NCI-H748 (cell line): Measurements from ENCODE around the gene ATG7.
"Not testable (repeated sequence)": the region's sequence is repeated elsewhere in the genome, so short reads cannot be mapped to it uniquely, and the experiment has no call there.

Experiments used
- DNase-seq: peaks from one replicate; lab custom pipeline; 2025; ENCODE audit not compliant: unreplicated experiment; lab: John Stamatoyannopoulos, UW

ATG7 gene

DNA sequence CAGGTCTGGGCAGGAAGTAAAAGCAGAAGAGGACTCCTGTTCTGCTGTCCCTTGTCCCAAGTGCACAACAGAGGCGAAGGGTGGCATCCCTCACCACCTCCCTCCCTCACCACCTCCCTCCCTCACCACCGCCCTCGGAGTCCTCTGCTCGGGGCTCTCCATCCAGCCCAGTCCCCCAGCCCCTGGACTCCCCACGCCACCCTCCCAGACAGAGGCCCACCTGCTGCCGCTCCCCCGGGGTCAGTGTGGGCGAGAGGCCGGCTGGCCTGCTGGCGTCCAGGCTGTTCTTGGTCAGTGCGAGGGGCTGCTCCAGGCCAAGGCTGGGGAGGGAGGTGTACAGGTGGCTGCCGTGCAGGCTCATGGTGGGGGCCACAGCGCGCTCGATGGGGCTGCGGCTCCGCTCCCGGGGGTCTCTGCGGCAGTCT lies 292.4 kb downstream of the ATG7 start:
- no peak for DNase-seq

- no peak for DNase-seq
These were observed 292.9 kb downstream of the ATG7 start for GRCh38 chr3:11565072-11565471.

DNA sequence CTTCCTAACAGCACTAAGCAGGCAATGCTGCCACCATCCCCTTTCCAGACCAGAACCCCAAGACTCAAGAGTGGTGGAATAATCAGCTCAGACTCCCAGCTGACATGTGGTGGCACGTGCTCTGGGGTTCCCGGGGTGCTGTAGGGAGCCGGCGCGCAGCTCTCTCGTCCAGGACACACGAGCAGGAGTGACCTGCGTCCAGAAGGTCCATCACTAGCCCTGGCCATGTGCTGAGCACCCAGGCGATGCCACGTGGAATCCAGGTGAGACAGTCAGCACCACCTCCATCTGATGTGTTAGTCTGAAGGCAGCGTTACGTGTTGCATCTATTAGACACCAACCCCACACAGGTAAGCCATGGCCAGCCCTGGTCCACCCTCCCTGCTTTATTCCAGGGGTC lies 293.3 kb downstream of the ATG7 start:
- no peak for DNase-seq

DNA sequence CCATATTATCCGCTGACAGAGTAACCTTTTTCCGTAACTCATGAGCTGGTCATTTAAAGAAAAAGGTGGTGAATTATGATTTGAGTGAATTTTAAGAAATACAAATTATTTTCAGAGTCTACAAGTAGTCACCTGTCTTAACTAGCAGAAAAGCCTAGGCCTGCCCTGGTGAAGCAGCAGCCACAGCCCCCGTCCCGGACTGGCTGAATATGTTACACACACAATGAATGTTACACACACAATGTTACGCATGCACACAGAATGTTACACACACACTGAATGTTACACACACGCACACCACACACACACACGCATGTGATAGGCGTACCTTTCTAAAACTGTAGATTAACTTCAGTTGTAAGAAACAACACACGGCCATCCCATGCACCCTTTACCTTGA lies 293.7 kb downstream of the ATG7 start:
- DNase-seq, result no peak

DNA sequence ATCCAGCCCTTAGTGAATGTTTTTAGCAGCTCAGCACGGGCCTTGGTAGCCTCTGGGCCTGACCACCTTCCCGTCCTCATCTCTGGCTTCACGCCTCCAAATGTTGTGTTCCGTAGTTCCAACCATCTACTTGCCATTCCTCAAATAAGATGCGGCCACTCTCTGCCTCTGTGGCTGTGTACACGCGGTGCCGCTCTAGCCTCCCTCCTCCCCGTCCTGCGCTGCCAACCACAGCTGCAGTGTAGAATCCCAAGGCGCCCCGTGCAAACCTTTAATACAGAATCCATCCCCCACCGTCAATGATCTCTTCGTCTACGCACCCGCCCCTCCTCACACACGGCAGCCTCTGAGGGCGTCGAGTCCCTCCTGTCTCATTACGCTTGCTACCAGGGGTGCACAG lies 294.3 kb downstream of the ATG7 start:
- no peak for DNase-seq

DNA sequence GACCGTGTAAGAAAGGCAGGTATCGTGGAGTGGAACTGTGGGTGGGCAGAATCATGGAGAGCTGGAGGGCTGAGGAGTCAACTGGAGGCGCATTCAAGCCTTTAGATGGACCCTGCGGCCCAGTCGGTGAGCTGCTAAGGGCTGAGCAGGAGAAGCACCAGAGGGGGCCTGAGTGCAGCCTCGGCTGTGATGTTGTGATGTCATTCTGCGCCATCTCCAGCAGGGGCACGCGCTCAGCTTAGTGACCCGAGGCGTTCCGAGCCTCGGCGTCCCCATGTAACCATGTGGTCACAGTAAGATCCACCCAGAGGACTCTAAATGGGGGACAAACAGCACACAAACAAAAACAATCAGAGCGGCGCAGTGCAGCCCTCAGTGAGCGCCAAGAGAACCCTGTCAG lies 294.7 kb downstream of the ATG7 start:
- no peak for DNase-seq

DNA sequence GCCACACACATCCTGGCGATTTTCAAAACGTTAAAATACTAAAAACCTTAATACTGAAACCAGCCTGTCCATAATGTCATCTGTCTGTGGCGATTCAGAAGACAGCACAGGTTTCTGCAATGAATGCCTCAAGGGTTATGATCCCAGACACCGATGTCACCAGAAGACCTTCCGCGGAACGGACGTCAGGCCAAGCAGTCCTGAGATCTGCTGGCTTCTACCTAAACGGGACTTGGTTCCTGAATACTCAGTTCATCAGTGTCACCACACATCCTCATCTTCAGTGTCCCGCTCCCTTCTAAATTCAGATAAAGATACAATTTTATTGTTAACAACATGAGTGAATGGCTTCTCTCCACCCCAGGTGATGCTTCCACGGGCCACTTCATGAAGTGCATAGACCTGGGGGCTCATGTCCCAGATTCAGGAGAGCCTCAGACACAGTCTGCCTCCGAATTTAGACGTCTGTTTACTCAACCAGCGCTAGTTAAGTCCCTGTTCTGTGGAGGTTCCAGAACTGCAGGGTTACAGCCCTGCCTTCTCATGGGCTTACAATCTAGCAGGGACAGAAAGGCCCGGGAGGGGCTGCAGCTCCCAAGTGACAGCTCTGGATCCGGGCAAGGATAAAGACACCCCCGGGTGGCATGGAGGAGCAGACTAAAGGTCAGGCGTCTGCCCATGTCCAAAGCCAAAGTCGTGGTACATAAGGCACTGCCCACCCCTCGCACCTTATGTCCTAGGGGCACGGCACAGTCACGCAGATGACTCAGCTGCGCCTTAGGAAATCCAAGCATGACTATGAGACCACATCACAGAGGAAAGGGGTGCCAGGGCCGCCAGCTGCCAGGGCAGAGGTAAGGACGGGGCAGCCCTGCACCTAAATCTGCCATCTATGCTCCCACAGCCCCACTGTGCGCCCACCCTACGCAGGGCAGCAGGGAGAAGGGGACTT lies 295.6 kb downstream of the ATG7 start:
- DNase-seq, result no peak

GRCh38 chr3:11568503-11569155 lies 296.4 kb downstream of the ATG7 start:
- no peak for DNase-seq

DNA sequence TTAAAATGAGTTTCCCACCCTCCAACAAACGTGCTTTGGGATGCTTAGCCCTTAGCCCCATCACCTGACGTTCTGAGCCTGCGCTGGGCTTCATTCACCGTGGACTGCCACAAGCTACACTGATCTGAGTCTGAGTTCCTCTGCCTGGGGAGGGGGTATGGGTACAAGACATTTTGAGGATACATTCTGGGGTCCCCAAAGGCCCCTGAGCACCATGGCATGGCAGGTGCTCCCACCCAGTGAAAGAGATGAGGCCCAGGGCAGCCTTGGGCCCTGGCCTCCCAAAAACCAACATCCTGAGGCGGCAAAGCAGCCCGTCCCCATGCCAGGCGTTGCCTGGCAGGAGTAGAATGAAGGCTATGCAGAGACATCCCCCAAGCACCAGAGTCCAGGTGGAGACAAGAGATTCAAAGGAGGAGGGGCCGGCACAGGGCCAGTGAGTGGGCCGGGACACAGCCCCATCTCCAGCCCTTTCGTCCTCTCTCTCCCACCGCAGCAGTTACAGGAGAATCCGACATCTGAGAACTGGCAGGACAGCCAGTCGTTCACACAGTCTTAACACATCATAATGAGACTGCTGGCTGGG lies 297.1 kb downstream of the ATG7 start:
- no peak for DNase-seq

- peak; percentile 38 for DNase-seq
These were observed 298.1 kb downstream of the ATG7 start for GRCh38 chr3:11570251-11570650.

- DNase-seq, result no peak
These were observed 298.7 kb downstream of the ATG7 start for GRCh38 chr3:11570789-11571495.

DNA sequence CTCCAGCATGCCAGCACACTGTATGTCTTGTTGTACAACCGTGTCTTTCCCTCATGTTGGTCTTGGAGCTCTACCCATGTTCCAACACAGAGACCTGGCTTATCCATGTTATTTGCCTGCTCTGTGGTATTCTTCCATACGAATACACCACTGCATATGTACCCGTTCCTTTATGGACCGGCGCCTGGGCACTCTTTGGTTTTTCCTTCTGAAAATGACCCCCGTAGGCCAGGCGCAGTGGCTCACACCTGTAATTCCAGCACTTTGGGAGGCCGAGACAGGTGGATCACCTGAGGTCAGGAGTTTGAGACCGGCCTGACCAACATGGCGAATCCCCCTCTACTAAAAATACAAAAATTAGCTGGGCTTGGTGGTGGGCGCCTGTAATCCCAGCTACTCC lies 300.5 kb downstream of the ATG7 start:
- DNase-seq, result not testable (repeated sequence)

- DNase-seq, result no peak
These were observed 302.9 kb downstream of the ATG7 start for GRCh38 chr3:11574981-11575669.

- no peak for DNase-seq
These were observed 303.5 kb downstream of the ATG7 start for GRCh38 chr3:11575677-11576076.

DNA sequence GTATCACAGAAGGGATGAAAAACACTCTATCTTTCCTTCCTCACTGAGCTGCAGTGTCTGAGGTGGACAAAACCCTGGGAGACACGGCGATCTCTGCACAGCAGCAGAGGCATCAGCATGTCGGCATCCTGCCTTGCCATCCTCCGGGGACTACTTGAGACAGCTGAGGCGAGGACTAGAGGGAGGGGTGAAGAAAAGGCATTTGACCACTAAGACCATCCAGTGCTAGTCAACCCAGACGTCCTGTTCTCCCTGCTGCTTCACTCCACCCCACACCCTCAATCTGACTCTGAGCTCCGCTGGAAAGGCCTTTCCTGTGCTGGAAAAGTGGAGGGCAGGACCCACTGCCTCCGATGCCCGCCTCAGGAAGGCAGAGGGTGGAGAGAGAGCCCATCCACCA lies 304.3 kb downstream of the ATG7 start:
- DNase-seq, result no peak

GRCh38 chr3:11578169-11578568 lies 306.0 kb downstream of the ATG7 start:
- no peak for DNase-seq

GRCh38 chr3:11580645-11581044 lies 308.4 kb downstream of the ATG7 start:
- no peak for DNase-seq

- DNase-seq, result no peak
These were observed 309.3 kb downstream of the ATG7 start for GRCh38 chr3:11581237-11582190.

DNA sequence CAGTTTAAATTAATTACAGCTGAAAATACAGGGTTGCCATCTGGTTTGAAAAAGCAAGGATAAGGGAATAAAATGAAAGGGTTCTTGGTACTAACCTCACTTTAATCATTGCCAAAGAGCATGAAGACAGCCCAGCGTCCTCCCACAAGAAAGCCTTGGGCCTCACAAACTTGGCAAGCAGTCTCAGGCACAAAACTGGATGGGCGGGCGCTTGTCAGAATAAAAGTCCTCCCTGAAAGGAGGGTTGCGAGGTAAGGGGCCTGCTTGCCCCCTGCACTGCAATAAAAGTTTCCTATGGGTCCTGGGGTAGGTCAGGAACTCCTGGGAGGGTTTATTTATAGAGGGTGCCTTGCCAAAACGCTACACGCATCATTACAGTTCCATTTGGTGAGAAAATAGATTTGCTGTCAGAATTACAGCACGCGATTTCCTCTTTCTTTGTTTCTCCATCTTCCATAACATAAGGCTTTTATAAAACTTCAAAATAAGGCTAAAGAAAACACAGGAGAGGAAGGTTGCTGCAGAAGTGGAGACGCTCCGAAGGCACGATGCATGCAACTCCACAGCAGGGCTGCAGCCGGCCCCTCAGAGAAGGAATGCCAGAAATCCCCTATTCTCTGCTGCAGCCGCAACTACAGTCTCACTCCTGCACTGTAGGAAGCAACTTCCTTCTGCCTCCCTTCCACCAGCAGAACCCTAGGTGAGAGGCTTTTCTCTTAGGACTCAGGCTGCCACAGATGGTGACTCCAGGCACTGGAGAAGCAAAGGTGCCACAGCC lies 310.2 kb downstream of the ATG7 start:
- DNase-seq, result no peak
